ENCODE results near the gene MRPS21.

Gene MRPS21

GRCh38 chr1:150293433-150294253 lies at the start of gene MRPS21:
Gene MRPS21 (plus strand): TSS chr1:150293861. CDS start chr1:150294367, 506 bp downstream.
- DNase-seq: peak; percentile 95

- DNase-seq: no peak
Observed at GRCh38 chr1:150249936-150250335, 43.7 kb upstream of the MRPS21 start.

GRCh38 chr1:150256198-150256553 lies 37.5 kb upstream of the MRPS21 start:
- DNase-seq: no peak

GRCh38 chr1:150256554-150257341 lies 36.9 kb upstream of the MRPS21 start:
- no peak for DNase-seq

GRCh38 chr1:150257624-150258585 lies 35.8 kb upstream of the MRPS21 start, which contains the start of gene CA14:
Gene CA14 (plus strand): TSS chr1:150257774. CDS start chr1:150258129, 355 bp downstream.
- DNase-seq: no peak

- DNase-seq: no peak
Observed at GRCh38 chr1:150259217-150259616, 34.4 kb upstream of the MRPS21 start.

GRCh38 chr1:150259758-150260669 lies 33.6 kb upstream of the MRPS21 start:
- DNase-seq: no peak

- DNase-seq: no peak
Observed at GRCh38 chr1:150261367-150261766, 32.3 kb upstream of the MRPS21 start.

GRCh38 chr1:150262388-150263320 lies 31.0 kb upstream of the MRPS21 start:
- no peak for DNase-seq

- no peak for DNase-seq
Observed at GRCh38 chr1:150263549-150263948, 30.1 kb upstream of the MRPS21 start.

DNA sequence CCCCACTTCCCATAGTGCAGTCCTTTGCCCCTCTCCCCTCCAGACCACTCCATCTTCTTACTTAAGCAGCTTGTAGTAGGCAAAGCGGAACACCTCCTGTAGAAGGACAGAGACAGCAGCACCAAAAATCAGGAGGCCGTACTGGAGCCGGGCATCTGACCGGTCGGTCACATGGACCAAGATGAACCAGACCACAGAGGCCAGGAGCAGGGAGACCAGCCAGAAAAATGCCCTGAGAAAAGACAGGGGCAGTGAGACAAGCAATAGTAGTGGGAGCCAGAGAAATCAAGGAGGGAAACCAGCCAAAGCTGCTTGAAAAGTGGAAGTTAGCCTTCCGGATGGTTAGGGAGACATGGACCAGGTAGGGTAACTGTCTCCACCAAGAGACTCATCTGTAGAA lies 25.8 kb upstream of the MRPS21 start:
- no peak for DNase-seq

GRCh38 chr1:150268340-150268704 lies 25.3 kb upstream of the MRPS21 start:
- no peak for DNase-seq

DNA sequence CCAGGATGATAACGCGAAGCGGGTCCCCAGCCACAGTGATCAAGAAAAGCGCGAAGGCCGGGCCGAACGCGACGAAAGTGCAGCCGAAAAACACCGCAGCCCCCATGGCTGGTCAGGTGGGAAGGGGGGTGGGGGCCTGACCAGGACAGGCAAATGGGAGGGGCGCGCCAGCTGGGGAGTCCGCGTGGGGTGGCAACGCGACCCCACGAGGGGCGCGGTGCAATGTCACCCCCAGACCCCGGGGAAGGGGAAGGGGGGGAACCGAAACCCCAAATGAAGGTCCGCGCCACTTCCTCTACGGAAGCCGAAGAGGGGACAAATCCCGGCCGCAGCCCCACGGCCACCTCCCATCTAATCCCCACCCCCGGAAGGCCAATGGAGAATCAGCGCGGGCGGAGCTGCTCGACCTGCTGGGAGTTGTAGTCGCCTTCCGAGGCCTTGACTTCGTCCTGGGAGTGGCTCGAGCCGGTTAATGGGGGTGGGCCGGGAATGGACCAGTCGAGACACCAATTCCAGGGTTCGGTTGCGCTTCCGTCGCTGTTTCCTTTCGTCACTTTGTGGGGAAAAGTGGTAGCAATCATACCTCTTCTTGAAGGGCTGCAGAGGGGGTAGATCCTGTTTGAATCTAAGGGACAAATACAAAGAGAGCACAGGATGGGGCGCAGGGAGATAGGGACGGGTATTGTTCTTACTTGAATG lies 24.8 kb upstream of the MRPS21 start, which contains the start of gene APH1A:
Gene APH1A, minus strand, starts transcription at position 312 of the 699 bp plus-strand sequence. Its CDS starts 206 bp downstream, at position 106.
- peak; percentile 99 for DNase-seq

GRCh38 chr1:150269451-150269850 lies 24.2 kb upstream of the MRPS21 start:
- DNase-seq: no peak

GRCh38 chr1:150271291-150271959 lies 22.2 kb upstream of the MRPS21 start:
- no peak for DNase-seq

GRCh38 chr1:150273311-150273710 lies 20.4 kb upstream of the MRPS21 start:
- no peak for DNase-seq

GRCh38 chr1:150280138-150280707 lies 13.4 kb upstream of the MRPS21 start:
- DNase-seq: no peak

- peak; percentile 93 for DNase-seq
Observed at GRCh38 chr1:150281221-150281757, 12.4 kb upstream of the MRPS21 start.

Data from NCI-H1694 (cell line).